Prostate gland (tissue), 2 donors: ENCODE data around the gene SHROOM3.

Experiments
- CTCF ChIP-seq, 4 experiments: fragments of 200-600 bp in 2 of 4; fragments of 450-650 bp in 2 of 4; sonication (generic) in 2 of 4; IDR thresholded peaks; 1 replicate in 3 of 4; 2 replicates in 1 of 4; pipeline ENCODE4 v1.5.1; 2016 to 2019; ENCODE audit warnings: antibody characterized with exemption in 4 of 4, mild to moderate bottlenecking in 2 of 4, moderate library complexity in 2 of 4
- POLR2AphosphoS5 ChIP-seq: sonication (generic); formaldehyde crosslinking; IDR thresholded peaks from one replicate; pipeline ENCODE4 v1.6.1; 2017; ENCODE audit warnings: antibody characterized with exemption

DNA sequence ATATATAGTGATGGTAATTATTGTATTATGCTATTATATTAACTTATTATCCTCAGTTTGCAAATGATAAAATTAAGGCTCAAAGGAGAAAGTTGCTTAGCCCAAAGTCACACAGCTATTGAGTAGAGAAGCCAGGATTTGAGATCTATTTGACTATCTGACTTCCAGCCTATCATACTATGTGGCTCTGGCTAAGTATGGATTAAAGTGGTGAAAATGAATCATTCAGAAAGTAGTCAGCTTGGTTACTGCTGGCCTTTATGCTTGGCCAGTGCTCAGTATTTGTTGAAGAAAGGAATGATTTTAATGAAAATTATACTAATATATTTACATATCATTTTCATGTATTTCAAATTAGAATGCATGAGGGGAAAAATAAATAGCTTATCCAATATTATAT is 219.8 kb downstream of the SHROOM3 start:
- TF ChIP-seq CTCF (IDR thresholded peaks at IDR 0.05) (no peak), POLR2AphosphoS5 (no peak)
